Natural killer cell treated with Interleukin-12 subunit alpha and Interleukin-12 subunit beta and Interleukin-15 and Interleukin-18, amount 100 ng/mL, for 72 hours (primary cell): Measurements from ENCODE around the gene CYRIA. TPM values are rescaled to one million over a fixed set of nuclear protein-coding genes. Genes with fewer than 3 reads are reported as not detected.

ENCODE experiments used
- ATAC-seq, 2 donors: fragments of 150-1000 bp; cut with Tn5 transposase in 1 of 2; sonication (Bioruptor Pico), chemical (Tn5 transposase) in 1 of 2; 2 replicates each; pipeline ENCODE4 v1.10.0; 2021
- DNase-seq: peaks from one replicate; pipeline ENCODE4 v3.0.0; 2022; ENCODE audit warnings: low spot score
- H3K27ac Mint-ChIP-seq, 2 donors: 1 replicate in 1 of 2; 2 replicates in 1 of 2; pipeline ENCODE4 v1.8.0; 2022; ENCODE audit warnings: mixed read lengths in 2 of 2, mild to moderate bottlenecking in 1 of 2, moderate library complexity in 1 of 2
- H3K27me3 Mint-ChIP-seq, 2 donors: 1 replicate in 1 of 2; 2 replicates in 1 of 2; pipeline ENCODE4 v1.8.0; 2022; ENCODE audit warnings: mixed read lengths in 2 of 2
- H3K36me3 Mint-ChIP-seq: one replicate; pipeline ENCODE4 v1.8.0; 2022; ENCODE audit warnings: mixed read lengths
- H3K4me1 Mint-ChIP-seq, 2 donors: 1 replicate in 1 of 2; 2 replicates in 1 of 2; pipeline ENCODE4 v1.8.0; 2022; ENCODE audit warnings: low read depth in 2 of 2, mixed read lengths in 2 of 2, mild to moderate bottlenecking in 1 of 2
- H3K4me3 Mint-ChIP-seq: one replicate; pipeline ENCODE4 v1.8.0; 2022; ENCODE audit warnings: mixed read lengths
- H3K9me3 Mint-ChIP-seq: 2 replicates; pipeline ENCODE4 v1.8.0; 2022; ENCODE audit warnings: mixed read lengths
- total RNA-seq, 2 donors: library from RNA; stranded (reverse); gene quantifications; one replicate each; pipeline ENCODE4 v1.2.3, GENCODE V29; 2022

Gene CYRIA
- 10 to 100 TPM in 1 of 2 donors, 1 to 10 TPM in 1; 5.1 to 13.3 TPM for total RNA-seq

DNA sequence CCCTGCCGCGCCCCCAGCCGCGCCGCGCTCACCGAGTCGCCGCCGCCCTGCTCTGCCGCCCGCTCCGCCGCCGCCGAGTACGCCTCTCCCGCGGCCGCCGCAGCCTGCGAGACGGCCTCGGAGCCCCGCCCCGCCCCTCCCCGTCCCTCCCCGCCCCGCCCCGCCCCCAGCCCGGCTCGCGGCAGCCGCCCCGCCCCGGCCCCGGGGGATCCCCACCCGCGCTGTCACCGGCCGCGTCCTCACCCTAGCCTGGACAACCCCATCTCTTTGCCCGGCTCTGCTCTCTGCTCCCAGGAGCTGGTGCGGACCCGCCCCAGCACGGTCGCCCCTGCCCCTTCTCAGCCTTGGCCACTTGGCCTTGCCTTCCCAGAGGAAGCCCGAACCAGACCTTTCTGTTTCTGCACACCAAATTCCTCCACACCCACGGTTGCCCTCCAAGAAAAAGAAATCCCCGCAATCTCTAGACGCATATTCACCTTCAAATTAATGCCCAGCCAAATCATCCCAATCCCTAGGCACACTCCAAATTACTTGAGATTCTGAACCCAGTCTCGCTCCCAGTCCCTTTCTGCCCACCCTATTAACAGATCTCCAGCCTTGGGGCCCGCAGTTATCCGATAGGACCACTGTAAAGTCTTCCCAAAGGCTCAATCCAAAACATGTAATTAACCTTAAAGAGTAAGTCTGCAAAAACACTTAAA lies at the start of gene CYRIA:
Gene CYRIA (minus strand): TSS at position 87 of the 701 bp plus-strand sequence. CDS start 77,715 bp downstream, outside the sequence.
- H3K9me3 Mint-ChIP-seq: no peaks in the 10 kb centered on the region
- ATAC-seq (peak; percentile 88 to 92), DNase-seq (peak; percentile 81)
- no peaks in the 10 kb centered on the region for H3K27me3 Mint-ChIP-seq
- H3K4me1 Mint-ChIP-seq: peaks cover 50 to 52% of the 10 kb centered on the region in 2 donors
- H3K4me3 Mint-ChIP-seq: peak within 1 kb of the TSS; percentile 98
- peak within 1 kb of the TSS; percentile 84 to 93 for H3K27ac Mint-ChIP-seq
- no peaks in the 10 kb centered on the region for H3K36me3 Mint-ChIP-seq

DNA sequence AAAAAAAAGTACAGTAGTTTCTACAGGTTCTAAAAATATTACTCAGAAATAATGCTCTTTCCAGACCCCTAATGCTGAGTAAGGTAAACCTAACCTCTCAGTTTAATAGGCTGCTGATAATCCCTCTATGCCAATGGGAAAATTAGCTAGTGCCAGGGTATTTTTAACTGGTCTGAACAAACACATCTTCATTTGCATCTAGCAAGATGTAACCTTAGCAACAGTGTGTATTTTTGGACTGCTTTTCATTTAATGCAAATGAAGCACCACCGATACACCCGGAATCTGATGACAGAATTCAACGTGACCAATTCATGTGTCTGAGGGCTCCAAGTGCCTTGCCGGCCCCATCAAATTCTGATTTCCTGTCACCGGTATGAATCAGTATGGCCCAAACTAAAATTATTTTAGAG lies 47.4 kb upstream of the CYRIA start:
- Mint-ChIP-seq H3K27me3 (peaks cover 10 to 11% of the 10 kb centered on the region in 2 donors), H3K9me3 (no peaks in the 10 kb centered on the region), H3K4me1 (peaks cover 6 to 8% of the 10 kb centered on the region in 2 donors), H3K36me3 (no peaks in the 10 kb centered on the region), H3K4me3 (no peak overlapping the region), H3K27ac (no peak overlapping the region)
- ATAC-seq: no peak
- DNase-seq: no peak

DNA sequence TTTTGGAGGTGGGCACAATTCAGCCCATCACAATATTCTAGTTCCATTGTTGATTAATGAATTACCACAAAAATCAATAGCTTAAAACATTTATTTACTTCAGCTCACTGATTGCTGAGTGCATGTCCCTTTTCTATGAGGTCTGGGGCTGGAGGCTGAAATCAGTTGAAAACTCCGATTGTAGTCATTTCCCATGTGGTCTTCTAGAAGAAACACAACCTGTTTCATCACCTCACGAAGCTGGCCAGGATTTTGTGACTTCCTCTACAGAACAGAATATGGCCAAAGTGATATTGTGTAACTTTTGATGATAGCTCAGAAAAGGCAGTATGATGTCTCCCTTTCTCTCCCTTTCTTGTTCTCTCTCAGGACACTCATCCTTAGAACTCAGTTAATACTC lies 44.1 kb upstream of the CYRIA start:
- no peaks in the 10 kb centered on the region for H3K36me3 Mint-ChIP-seq
- no peak for ATAC-seq
- no peak for DNase-seq
- H3K4me1 Mint-ChIP-seq: no peaks in the 10 kb centered on the region
- peaks cover 10 to 15% of the 10 kb centered on the region in 2 donors for H3K27me3 Mint-ChIP-seq
- H3K9me3 Mint-ChIP-seq: no peaks in the 10 kb centered on the region
- no peak overlapping the region for H3K4me3 Mint-ChIP-seq
- no peak overlapping the region for H3K27ac Mint-ChIP-seq

DNA sequence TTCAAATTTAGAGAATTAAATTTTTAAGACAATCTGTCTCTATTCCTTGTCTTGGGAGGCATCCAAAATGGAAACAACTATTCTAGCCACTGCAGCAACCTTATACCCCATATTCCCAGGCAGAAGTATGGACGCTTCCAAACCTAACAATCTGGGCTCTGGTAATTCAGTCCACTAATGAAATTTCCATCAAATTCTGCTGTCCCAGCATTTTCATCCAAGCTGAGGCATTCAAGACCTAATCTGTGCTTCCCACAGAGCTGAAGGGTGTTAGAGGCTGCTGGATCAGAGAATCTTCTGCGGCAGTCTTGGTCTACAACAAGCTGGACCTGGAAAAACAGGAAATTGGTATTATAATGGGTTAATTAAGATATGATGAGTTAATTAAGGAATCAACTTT lies 42.5 kb upstream of the CYRIA start:
- Mint-ChIP-seq H3K27ac (no peak overlapping the region), H3K9me3 (no peaks in the 10 kb centered on the region), H3K27me3 (peaks cover 10 to 15% of the 10 kb centered on the region in 2 donors), H3K36me3 (no peaks in the 10 kb centered on the region), H3K4me1 (no peaks in the 10 kb centered on the region), H3K4me3 (no peak overlapping the region)
- ATAC-seq (no peak), DNase-seq (no peak)

DNA sequence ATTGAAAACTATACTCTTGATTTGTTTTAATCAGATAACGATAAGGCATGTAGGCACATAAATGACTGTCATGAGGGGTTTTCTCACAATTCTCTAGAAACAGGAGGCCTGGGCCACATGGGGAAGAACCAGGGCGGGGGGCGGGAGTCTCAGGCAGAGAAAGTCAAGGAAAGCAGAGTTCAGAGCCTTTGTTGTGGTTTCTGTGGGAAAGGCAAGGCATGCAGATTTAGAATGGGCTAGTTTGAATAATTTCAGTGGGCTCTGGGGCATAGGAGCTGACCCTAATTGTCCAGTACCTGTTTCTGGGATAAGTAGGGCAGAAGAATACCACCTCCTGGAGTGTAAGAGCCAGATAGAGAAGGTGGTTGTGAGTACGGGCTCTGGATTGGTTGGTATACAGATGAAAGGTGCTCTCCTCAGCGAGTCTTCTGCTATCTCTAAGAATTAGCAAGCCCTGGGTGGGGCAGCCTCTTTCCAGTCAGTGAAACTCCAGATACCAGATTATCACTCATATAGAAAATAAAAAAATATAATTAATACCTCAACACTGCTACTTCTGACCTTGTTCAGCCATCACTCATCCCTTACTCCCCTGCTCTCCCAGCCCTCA lies 41.5 kb upstream of the CYRIA start:
- Mint-ChIP-seq H3K27ac (no peak overlapping the region), H3K9me3 (no peaks in the 10 kb centered on the region), H3K4me3 (no peak overlapping the region), H3K27me3 (peaks cover 10 to 15% of the 10 kb centered on the region in 2 donors), H3K4me1 (no peaks in the 10 kb centered on the region), H3K36me3 (no peaks in the 10 kb centered on the region)
- ATAC-seq (no peak), DNase-seq (no peak)

DNA sequence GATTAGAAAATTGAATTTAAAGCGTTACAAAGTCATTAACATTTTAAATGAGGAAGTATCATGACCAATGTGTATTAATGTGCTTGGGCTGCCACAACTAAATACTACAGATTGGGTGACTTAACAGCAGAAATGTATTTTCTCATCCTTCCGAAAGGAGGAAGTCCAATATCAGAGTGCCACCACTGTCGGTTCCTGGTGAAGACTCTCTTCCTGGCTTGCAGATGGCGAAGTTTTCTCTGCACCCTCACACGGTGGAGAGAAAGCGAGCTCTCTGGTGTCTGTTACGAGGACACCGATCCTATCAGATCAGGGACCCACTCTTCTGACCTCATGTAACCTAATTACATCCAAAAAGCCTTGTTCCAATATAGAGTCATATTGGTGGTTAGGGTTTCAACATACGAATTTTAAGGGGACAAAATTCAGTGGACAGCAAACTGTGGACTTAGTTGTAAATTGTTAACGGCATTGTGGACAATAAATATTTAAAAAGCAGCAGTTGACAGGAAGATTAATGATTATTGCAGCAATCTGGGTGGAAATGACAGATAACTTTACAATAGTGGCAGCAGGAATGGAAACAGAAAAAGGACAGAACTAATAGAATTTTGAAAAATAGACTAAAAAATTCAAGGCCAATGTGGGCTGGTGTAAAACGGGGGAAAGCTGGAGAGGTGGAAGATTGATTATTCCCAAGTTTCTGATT lies 35.1 kb upstream of the CYRIA start:
- ATAC-seq (no peak), DNase-seq (no peak)
- Mint-ChIP-seq H3K27me3 (peaks cover 20 to 26% of the 10 kb centered on the region in 2 donors), H3K9me3 (no peaks in the 10 kb centered on the region), H3K27ac (no peak overlapping the region), H3K4me3 (no peak overlapping the region), H3K36me3 (peaks cover 5% of the 10 kb centered on the region), H3K4me1 (no peaks in the 10 kb centered on the region)

DNA sequence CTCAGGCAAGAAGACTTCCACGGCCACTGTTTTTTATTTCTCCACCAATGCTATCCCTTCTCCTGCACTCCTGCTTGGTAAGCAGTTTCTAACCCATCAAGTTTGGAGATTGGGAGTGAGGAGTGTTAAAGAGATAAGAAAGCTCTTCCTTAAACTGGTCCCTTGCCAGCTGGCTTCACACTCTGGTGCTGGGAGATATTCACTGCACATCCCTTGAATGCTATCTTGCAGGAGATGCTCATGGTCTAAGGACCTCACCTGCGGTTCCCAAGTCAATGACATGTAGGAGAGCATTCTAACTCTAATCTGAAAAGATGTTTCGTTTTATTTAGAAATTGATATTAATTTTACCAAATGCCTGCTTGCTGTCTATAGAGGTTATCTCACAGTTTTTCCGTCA lies 28.2 kb upstream of the CYRIA start:
- H3K4me3 Mint-ChIP-seq: no peak overlapping the region
- DNase-seq (no peak), ATAC-seq (no peak)
- peaks cover 20 to 24% of the 10 kb centered on the region in 2 donors for H3K27me3 Mint-ChIP-seq
- no peaks in the 10 kb centered on the region for H3K9me3 Mint-ChIP-seq
- no peak overlapping the region for H3K27ac Mint-ChIP-seq
- H3K36me3 Mint-ChIP-seq: peaks cover 5% of the 10 kb centered on the region
- no peaks in the 10 kb centered on the region for H3K4me1 Mint-ChIP-seq

DNA sequence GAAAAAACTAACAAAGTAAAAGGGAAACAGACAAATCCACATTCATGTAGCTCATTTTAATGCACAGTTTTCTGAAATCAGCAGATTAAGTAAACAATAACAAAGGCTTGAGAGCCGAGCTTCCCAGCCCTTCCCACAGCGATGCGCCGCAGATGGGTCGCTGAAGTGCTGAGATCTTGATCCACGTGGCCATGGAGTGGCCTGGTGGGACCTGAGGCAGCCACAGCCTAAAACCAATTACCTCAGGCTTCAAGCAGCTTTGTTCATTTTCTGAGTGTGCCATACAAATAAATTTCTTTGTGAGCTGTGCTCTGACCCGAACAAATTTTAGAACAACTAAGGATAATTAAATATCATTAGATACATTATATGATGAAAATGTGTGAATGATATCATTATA lies 25.6 kb upstream of the CYRIA start:
- no peak for DNase-seq
- H3K9me3 Mint-ChIP-seq: no peaks in the 10 kb centered on the region
- no peak overlapping the region for H3K4me3 Mint-ChIP-seq
- H3K36me3 Mint-ChIP-seq: peaks cover 5% of the 10 kb centered on the region
- no peak overlapping the region for H3K27ac Mint-ChIP-seq
- peaks cover 14 to 26% of the 10 kb centered on the region in 2 donors for H3K27me3 Mint-ChIP-seq
- ATAC-seq: no peak
- H3K4me1 Mint-ChIP-seq: no peaks in the 10 kb centered on the region

DNA sequence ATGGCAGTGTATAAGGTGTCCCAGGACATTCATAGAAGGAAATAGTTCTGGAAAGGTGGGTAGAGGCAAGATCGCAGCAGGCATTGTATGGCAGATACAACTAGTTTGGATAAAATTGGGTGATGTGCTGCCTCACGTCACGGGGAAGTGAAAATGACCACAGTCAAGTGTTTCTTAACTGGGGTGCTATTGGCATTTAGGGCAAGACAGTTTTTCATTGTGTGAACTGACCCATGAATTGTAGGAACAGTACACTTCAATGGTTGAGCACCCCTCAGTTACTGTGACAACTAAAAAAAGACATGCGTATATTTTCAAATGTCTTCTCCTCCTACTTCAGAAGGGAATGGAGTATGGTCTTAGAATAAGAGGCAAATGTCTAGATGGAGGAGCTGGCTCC lies 22.3 kb upstream of the CYRIA start:
- no peak for DNase-seq
- H3K36me3 Mint-ChIP-seq: no peaks in the 10 kb centered on the region
- H3K27ac Mint-ChIP-seq: no peak overlapping the region
- no peaks in the 10 kb centered on the region for H3K9me3 Mint-ChIP-seq
- H3K4me3 Mint-ChIP-seq: no peak overlapping the region
- H3K4me1 Mint-ChIP-seq: no peaks in the 10 kb centered on the region
- H3K27me3 Mint-ChIP-seq: peaks cover 3 to 18% of the 10 kb centered on the region in 2 donors
- ATAC-seq: no peak

DNA sequence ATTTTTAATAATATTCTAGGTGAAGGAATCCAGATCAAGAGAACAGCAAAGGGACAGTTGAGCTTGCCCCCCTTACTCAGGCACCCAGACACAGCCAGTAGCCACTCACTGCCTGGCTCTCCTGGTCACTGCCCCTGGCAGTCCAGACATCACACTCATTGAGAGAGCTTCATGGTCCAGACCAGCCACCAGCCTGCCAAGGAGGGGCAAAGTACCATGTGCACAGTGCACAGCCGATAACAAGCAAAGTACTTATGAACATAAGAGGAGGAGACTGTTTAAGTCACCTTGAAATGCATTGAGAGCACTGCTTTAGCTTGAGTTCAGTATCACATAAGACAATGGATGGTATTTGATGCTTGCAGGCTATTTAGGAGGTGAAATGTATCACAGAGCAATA lies 21.6 kb upstream of the CYRIA start:
- Mint-ChIP-seq H3K27ac (no peak overlapping the region), H3K4me3 (no peak overlapping the region), H3K36me3 (no peaks in the 10 kb centered on the region), H3K4me1 (no peaks in the 10 kb centered on the region), H3K27me3 (peaks cover 5 to 18% of the 10 kb centered on the region in 2 donors), H3K9me3 (no peaks in the 10 kb centered on the region)
- DNase-seq (no peak), ATAC-seq (no peak)

DNA sequence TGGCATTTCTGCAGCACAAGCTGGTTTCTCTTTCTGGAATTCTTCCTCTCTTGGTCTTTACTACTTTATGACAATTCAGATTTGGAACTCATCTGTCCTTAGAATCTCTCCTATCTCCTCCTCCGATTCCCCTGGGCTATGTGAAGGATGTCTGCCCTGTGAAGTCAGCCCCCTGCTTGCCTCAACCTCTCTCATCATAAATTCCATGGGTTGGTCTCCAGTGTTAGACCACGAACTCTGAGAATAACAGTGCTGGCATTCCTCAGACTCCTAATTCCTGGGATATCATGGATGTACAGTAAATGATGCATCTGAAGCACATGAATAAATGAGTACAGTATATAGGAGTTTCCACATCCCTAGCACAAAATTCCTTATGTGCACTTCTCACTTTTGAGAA lies 21.0 kb upstream of the CYRIA start:
- H3K9me3 Mint-ChIP-seq: no peaks in the 10 kb centered on the region
- no peak overlapping the region for H3K27ac Mint-ChIP-seq
- H3K4me1 Mint-ChIP-seq: no peaks in the 10 kb centered on the region
- no peak for ATAC-seq
- no peak for DNase-seq
- no peak overlapping the region for H3K4me3 Mint-ChIP-seq
- peaks cover 5 to 18% of the 10 kb centered on the region in 2 donors for H3K27me3 Mint-ChIP-seq
- no peaks in the 10 kb centered on the region for H3K36me3 Mint-ChIP-seq

DNA sequence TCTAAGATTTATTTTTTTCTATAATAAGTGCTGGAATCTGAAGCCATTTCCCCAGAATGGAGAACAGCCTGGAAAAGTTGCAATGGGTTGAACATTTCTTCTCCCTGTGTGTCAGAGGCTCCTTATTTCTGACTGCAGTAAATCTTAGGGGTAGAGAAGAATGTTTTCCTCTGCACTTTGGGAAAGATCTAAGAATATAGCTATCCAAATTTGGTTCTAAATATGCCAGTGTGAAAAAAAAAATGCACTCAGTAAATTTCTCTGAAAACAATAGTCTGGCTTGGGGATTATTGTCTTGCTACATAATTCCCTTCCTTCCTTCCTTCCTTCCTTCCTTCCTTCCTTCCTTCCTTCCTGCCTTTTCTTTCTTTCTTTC lies 19.7 kb upstream of the CYRIA start:
- H3K36me3 Mint-ChIP-seq: no peaks in the 10 kb centered on the region
- no peaks in the 10 kb centered on the region for H3K4me1 Mint-ChIP-seq
- peaks cover 5 to 11% of the 10 kb centered on the region in 2 donors for H3K27me3 Mint-ChIP-seq
- DNase-seq (no peak), ATAC-seq (no peak)
- no peak overlapping the region for H3K27ac Mint-ChIP-seq
- H3K9me3 Mint-ChIP-seq: no peaks in the 10 kb centered on the region
- H3K4me3 Mint-ChIP-seq: no peak overlapping the region

DNA sequence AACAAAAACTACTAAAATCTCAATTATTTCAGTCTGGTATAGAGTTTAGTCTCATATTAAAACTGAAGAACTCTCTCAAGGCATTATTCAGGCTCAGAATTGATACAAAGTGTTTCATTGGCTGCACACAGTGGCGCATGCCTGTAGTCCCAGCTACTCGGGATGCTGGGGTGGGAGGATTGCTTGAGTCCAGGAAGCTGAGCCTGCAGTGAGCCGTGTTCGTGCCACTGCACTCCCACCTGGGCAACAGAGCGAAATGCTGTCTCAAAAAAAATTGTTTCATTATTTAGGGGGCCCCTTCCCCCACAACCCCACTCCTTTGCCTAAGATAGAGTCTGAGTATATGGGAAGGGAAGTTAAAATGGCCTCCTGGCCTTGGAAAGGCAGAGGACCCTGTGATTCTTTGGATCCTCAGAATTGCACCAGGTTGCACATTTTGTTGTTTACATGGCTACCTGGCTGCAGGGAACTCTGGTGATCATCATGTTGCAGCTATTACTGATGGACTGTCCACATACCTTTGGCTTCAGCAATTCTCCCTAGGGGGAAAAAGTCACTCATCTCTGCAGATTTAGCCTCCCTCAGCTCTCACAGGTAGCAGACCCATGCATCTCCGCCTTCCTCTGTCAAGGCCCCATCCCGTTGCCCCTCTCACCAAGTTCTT lies 19.2 kb upstream of the CYRIA start:
- ATAC-seq (no peak), DNase-seq (no peak)
- Mint-ChIP-seq H3K27ac (no peak overlapping the region), H3K9me3 (no peaks in the 10 kb centered on the region), H3K36me3 (no peaks in the 10 kb centered on the region), H3K4me3 (no peak overlapping the region), H3K4me1 (no peaks in the 10 kb centered on the region), H3K27me3 (peaks cover 5 to 11% of the 10 kb centered on the region in 2 donors)

DNA sequence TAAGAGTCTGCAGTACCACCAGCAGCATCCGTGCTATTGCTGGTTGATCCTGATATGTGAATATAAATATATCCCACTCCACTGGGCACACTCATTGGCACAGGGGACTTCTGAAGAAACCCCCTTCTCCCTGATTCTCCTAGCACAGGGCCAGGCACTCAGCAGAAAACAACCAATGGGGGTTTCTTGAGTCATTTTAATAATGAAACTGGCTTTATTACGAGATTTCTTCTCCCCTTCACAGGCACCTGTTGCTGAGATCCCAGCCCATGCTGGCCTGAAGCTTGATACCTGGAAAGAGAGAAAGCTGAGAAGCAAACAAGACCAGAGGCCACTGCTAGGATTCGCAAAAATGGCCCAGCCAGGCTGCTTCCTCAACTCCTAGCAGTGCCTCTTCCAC lies 17.9 kb upstream of the CYRIA start:
- no peak overlapping the region for H3K4me3 Mint-ChIP-seq
- no peak for DNase-seq
- H3K36me3 Mint-ChIP-seq: peaks cover 1% of the 10 kb centered on the region
- H3K4me1 Mint-ChIP-seq: no peaks in the 10 kb centered on the region
- H3K9me3 Mint-ChIP-seq: no peaks in the 10 kb centered on the region
- H3K27me3 Mint-ChIP-seq: peaks cover 5 to 11% of the 10 kb centered on the region in 2 donors
- no peak for ATAC-seq
- H3K27ac Mint-ChIP-seq: no peak overlapping the region
